Adrenal gland (tissue), 5 donors: ENCODE data around the gene SEC16A.

Experiments used
- CTCF ChIP-seq, 6 experiments: fragments of 450-650 bp in 4 of 6; fragments of 200-600 bp in 2 of 6; sonication (generic) in 1 of 6; IDR thresholded peaks; 1 replicate in 5 of 6; 2 replicates in 1 of 6; pipeline versions ENCODE4 v1.5.1 to v1.8.0; 2016 to 2021; ENCODE audit warnings: antibody characterized with exemption in 6 of 6, mild to moderate bottlenecking in 2 of 6, moderate library complexity in 1 of 6
- POLR2A ChIP-seq, 2 donors: fragments of 450-650 bp; IDR thresholded peaks; one replicate each; pipeline ENCODE4 v1.6.1; 2017; ENCODE audit warnings: antibody characterized with exemption in 2 of 2, mild to moderate bottlenecking in 2 of 2, moderate library complexity in 1 of 2
- donor health status: DM: no; HTN: no; CAD: no.

GRCh38 chr9:136421791-136422190 is 61.0 kb downstream of the SEC16A start:
- TF ChIP-seq CTCF (IDR thresholded peaks at IDR 0.05): no peak
- no peak for TF ChIP-seq POLR2A (IDR thresholded peaks at IDR 0.05)
